Stromal cell of bone marrow (primary cell): ENCODE data around the gene EFEMP1.

Source experiments
- DNase-seq: peaks from one replicate; pipeline ENCODE4 v3.0.0-alpha.2; 2012; ENCODE audit warnings: low read depth

Gene EFEMP1, protein sequence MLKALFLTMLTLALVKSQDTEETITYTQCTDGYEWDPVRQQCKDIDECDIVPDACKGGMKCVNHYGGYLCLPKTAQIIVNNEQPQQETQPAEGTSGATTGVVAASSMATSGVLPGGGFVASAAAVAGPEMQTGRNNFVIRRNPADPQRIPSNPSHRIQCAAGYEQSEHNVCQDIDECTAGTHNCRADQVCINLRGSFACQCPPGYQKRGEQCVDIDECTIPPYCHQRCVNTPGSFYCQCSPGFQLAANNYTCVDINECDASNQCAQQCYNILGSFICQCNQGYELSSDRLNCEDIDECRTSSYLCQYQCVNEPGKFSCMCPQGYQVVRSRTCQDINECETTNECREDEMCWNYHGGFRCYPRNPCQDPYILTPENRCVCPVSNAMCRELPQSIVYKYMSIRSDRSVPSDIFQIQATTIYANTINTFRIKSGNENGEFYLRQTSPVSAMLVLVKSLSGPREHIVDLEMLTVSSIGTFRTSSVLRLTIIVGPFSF

DNA sequence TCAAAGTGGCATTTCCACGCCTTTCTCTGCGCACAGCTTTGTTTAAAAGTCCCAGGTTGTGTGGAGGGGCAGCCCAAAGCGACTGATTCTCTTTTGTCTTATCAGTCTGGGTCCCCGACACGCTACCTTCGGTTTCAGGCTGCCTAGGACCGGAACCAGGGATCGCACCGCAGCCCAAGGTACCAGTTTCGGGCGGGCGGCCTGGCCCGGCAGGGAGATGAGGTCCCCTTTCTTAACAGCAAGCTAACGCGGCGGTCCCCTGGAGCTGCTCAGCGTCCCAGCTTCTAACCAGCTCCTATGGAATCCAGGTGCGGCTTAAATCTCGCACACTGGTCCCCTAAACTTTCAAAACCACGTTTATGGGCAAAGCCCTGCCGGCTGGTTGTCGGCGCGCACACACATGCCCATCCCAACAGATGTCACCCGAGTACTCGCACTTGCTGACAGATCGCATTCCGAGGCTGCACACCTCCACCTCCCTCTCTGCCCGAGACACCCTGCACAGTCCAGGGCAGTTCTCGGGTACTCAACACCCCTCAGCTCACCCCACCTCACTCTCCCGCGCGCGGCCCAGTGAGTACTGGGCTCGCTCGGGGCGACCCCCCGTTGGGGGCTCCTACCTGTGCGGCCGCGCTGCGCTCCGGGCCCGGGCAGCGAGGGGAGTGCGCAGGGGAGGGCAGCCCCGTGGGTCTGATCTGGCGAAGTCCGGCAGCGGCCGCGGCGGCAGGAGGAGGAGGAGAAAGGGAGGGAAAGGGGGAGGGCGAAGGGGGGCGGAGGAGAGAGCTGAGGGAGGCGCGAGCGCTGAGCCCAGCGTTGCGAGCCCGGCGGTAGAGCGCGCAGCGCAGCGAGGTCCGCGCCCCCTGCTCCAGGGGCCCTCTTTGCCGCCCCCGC, at the start of gene EFEMP1:
Gene EFEMP1 (minus strand): TSS at position 692 of the 891 bp plus-strand sequence. CDS start 1,342 bp downstream, outside the sequence.
- DNase-seq = peak; percentile 53

DNA sequence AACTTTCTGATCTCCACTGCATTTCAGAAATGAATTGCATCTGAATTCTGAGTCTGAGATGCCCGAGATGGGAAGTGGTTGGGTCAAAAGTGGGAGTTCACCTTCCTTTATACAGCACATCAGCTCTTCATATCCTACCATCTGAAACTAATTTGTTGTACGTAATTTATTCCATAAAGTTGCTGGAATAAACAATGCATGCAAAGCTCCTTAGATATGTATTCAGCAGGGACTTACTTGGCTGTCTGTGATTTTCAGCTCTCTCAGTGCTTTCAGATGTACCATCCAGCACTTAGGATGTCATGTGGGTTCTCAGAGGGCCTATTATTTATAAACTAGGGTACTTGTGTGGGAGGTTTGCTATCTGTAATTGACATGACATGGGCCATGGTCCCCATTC, 46.9 kb upstream of the EFEMP1 start:
- DNase-seq = no peak

DNA sequence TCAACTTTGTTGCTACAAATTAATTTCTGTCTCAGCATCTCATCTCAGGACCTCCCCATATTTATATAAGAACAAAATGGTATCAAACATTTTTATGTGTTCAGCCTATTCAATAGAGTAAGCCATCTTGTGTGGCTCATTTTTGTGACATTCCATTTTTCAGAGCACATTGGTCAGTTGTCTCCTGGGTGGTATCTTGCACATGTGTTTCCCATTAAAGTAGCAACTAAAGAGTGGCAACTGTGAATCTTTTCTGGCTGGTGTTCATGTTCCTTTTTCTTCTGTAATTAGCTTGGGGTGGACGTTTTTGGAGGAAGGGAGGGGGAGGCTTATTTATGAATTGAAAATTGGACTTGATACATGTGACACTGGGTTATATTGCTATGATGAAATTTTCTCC, 45.4 kb upstream of the EFEMP1 start:
- no peak for DNase-seq

DNA sequence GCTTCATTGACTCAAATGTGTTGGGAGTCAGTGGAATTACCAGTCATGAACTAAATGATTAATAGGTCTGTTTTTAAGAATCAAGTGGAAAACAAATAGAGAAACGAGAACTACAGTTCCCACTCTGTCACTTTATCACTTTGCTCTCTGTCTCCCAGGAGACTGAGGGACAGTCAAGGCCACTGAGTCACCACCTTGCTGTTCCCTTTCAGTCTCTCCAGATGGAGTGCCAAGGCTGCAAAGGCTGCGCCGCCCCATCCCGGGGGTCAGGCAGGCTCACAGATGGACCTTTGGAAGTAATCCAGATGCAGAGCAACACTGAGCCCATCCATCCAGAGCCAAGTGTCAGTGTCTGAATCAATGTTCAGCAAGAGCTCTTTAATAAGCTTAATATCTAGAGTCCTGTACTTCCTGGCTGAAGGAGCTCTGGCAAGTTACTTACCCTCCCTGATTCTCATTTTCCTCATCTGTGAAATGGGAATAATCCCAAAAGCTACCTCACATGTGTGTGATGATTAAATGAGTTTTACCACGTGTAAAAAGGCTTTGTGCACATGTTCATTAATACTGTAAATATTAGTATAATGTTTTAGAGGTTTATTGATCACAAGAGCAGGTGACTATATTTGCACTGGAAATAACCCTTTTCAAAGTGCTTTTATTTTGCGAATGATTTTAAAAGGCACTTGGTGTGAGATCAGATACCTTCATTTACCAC, 43.0 kb upstream of the EFEMP1 start:
- DNase-seq = no peak

DNA sequence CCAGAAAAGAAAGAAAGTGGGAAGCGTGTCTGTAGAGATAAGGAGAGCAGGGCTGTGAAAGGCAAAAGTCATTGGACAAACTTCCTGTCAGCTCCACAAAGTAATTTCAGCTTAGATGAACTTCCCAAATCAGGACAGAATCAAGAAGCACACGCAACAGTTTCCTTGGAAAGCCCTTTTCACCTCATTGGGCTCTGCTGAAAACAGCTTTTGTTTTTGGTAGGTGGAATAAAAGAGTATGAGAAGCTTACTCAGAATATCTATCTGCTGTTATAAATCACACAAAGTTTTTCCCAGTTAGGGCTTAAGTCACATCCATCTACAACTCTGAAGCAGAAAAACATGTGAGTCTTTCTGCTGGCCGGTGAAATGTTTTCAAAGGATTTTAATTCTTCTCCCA, 42.4 kb upstream of the EFEMP1 start:
- DNase-seq = no peak

DNA sequence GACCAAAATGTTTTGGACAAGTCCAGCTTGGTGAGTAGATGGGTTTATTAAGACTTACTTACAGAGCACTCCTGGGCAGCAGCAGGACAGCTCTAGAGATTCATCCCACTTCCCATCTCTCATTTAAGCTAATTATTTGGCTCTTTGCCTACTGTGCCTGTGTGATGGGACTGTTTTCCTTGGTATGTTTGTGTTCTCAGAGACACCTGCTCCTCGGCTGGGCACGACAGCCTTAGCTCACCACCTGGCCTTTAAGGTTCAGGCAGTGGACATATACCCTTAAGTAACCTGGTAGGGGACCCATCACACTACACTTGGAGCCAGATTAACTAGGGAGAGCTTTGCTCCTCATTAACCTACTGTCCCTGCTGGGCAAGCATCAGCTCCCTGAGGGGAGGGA, 41.7 kb upstream of the EFEMP1 start:
- no peak for DNase-seq

DNA sequence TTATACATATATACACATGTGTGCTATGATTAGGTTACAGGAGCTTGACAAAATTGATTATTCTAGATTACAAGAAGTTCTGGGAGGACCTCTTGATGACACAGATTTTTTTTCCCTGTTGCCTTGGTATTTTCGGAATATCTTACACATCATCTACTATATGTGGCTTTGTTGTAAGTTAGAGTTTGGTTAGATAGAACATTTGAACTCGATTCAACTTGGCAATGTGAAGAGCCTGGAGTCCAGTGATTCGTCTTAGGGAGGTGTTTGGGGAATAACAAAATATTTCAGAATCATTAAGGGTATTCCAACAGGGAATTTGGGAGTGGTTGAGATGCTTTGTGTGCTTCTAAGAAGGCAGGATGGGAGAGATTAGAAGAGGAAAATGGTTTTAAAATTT, 39.3 kb upstream of the EFEMP1 start:
- peak; percentile 24 for DNase-seq

DNA sequence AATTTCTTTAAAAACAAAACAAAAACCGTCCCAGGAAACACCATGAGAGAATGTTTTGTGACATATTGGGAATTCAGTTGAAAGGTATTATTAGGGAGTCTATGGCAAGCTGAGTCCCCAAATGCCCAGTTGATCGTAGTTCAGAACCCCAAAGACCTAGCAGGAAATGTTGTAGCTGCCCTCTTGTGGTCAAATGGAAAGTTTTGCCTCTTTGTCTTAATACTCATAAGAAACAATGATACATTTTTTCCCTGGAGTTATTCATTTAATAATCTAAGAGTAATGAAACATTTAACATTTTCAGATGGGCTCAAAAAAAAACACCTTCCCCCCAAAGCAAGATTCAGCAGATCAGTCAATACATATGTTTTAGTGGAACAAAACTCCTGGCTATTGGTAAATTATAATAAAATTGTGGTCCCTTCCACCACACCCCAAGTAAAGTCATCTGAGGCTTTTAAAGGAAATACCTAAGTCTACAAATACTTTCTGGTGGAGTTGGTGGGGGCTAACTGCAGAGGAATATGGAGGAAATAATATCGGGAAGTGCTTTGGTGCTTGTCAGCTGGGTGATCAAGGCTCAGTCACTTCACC, 37.8 kb upstream of the EFEMP1 start:
- DNase-seq = peak; percentile 62

DNA sequence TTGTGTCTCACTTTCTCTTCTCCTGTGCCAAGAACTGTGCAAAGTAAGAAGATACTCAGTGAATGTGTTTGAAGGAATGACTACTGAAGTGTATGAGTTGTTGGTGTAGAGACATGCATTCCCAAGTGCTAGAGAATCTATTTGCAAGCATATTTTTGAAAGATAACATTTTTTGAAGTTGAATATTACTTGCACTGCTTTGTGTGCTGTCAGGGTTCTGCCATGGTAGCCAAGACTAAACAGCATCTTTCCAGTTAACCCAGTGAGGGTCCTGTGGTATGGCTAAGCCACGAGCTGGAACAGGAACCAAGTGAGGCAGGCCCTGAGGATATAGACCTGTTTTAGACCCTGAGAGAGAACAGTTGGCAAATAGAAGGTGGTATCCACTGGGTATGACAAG, 35.2 kb upstream of the EFEMP1 start:
- no peak for DNase-seq

DNA sequence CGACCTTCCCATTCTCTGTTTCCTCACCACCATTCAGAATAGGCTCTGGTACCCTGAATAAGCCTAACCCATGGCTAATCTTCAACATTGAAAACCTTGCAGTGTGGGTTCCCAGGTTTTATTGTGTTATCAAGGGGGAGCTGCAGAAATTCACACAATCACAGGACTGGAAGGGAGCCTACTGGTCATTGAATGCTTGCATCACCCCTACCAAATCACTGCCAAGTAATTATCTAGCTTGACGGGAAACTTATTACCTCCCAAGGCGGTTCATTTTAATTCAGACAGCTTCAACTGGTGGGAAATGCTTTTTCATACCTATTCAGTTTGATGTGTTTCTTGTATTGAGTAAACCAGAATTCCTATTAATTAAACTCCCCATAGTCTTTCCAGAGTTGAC, 33.6 kb upstream of the EFEMP1 start:
- no peak for DNase-seq

DNA sequence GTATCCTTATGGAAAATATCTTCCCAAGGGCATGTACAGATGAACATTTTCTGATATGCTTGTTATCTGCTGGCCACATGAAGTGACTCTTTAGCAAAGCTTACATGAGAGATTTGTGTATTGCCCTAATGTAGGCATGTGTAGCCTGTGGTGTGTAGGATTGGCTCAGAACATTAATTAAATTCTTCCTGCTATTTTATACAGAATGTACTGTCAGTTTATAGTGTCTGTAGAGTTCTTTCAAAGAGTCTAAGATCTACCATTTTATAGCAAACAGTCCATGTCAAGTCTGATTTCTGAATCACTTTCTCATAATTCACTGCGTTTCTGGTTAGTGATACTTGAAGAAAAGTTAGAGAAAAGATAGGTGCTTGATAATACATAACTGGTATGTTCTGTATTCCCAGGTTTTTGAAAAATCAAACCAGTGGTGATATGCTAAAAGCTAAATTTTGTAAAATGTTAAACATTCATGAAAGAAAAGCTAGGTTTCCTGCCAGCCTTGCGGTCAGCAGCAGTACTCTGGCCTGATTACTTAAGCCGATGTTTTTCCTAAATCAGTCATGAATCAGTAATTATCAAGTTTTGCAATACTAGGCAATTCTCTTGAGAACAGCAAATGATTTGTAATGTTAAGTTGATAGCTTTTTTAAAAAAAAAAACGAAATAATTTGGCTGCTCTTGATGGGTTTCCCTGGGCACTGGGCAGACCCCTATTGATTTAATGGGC, 30.9 kb upstream of the EFEMP1 start:
- peak; percentile 79 for DNase-seq

DNA sequence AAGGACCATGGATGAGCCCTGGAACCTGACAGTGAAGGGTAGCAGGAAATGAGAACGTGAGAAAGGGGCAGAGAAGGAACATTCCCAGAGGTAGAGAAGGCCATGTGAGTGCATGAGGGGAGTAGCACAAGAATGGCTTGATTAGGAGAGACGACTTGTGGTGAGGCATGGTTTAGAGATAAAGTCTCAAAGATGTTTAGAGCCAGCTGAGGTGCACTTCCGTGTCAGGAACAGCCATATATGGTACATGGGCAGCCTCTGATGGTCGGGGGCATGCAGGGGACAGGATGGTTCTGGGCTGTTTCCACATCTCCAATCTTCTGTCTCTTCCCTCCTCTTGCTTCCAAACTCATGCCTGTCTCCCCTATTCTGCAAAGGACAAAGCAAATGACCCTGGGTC, 28.8 kb upstream of the EFEMP1 start:
- no peak for DNase-seq

DNA sequence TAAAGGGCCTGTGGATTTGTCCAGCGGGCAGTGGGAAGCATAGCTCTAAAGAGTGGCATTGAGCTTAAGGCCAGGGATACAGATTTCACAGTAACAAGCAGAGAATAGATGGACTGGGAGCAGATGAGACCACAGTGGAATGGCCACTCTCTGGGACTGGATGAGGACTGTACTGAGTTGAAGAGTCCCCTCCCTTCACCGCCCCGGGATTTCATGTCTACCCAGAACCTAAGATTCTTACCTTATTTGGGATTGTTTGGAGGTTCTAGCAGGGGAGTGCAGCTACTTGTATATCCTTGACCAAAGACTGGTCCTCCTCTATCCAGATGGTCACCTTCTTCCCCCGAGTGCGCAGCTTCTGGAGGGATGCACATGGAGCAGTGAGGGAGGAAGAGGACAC, 28.0 kb upstream of the EFEMP1 start:
- DNase-seq = no peak

DNA sequence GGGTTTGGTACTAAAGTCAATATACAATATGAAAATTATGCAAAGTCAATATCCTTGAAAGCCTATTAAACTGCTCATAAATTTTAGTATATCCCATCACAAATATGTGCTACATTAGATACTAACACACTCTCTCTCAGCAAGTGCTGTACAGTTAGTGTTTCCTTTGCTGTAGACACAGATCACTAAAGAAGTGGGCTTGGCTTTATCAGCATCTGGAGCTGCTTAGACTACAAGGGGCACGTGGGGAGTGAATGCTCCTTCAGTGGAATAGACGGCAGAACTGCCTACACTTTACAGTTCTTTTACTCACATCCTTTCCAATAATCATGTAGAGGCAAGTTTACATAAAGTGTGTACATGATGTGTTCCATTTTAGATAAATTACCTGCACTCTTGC, 26.0 kb upstream of the EFEMP1 start:
- no peak for DNase-seq

DNA sequence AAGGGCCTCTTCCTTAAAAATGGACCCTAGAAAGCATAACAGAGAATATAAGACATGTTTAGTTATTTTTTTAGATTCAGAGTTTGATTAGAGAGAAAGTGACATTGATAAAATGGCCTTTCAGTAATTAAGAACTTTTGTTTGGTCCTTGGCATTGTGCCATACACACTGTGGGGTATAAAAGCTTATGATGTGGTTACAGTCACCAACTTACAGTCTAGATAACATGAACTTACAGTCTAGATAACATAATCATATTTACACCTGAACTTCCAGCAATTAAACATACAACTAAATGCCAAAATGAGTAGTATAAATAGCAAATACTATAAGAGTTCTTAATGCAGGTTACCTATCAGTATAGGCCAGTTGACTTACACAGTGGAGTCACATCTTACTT, 25.6 kb upstream of the EFEMP1 start:
- no peak for DNase-seq

DNA sequence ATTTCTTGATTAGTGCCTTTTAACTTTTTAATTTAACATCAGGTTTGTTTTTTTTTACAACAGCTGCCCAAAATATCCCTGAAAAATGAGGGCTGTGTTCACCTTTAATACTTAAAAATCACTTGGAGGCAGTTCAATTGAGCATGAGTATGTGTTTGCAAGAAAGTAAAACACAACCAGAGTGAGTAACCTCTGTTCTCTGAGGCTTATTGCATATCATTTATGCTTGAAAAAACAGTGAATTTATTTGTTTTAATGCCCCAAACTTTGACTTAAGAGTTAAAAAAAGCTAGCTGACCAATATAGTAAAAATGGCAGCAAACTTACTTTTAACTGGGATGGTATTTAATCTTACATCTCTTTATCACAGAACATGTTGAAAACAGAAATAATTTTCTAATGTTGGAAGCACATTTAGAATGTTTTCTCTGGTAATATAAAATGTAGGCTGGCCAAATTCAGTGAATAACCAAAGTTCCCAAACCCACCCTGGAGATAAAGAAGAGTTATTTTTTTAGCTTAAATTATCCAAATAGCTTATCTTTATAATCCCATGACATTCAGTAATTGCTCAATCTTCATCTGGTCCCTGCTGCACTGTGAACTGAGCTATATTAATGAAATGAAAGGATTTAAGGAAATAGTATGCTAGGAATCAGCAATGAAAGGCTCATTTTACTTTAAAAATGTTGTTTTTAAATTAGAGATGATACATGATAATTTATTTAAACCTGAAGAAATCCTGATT, 24.8 kb upstream of the EFEMP1 start:
- DNase-seq = no peak

DNA sequence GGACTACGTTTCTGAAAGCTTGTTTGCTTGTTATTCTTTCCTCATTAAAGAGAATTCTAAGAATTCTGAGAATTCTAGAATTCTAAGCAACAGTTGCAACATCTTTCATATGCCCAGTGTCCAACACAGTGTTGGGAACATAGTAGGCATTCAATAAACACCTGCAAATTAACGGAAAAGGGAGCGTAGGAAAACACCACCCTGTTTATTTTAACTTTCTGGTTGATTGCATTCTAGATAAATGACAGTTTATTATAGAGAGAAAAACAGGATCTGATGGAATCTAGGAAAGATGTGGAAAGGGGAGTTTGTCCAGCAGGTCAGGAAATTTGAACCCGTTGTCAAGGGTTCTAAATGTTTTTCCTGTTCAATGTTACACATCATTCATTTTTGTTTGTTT, 24.2 kb upstream of the EFEMP1 start:
- no peak for DNase-seq

DNA sequence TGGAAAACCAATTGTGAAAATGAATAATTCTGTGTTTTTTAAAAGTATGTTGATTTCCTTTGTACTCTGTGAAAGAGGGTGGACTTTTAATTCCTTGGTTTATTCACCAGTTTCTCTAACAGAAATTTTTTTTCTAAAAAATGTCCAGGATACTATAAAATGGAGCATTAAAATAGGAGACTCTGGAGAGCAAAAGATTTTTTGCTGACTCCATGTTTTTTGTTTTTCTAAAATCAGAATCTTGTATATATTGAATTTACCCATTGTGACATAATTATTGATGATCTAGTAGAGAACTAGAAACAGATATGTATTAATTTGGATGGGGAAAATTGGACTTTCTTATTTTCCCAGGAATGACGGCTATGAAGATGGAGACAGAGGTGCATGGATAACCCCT, 23.2 kb upstream of the EFEMP1 start:
- no peak for DNase-seq

DNA sequence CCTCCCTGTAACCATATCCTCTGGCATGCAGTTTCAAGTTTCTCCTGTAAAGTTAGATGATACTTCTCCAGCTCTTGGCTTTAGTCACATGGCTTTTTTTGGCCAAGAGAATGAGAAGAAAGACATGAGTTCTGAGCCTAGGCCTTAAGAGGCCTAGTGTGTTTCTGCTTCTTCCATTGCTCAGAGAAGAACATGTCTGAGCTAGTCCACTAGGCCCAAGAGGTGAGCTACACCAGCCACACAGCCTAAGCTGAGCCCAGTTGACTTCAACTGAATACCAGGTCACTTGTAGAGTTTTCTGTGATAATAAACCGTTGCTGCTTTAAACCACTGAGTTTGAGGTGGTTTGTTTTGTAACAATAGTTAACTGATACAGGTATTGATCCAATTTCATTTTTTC, 19.9 kb upstream of the EFEMP1 start:
- no peak for DNase-seq

DNA sequence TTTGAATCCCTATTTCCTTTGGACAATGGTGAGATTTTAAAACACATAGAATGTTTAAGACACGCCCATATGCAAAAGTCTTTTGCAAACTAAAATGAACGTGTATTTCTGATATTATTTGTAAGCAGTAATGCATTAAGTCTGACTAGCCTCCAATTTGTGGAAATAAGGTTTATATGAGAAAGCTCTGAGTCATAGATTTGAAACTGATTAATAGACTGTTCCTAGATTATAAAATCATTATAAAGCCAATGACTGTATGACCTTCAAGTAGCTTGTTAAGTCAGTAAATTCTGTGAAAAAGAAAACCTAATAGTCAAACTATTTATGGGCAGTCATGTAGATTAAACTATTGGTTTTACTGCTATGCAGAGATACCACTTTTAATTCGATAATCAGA, 12.8 kb upstream of the EFEMP1 start:
- no peak for DNase-seq

DNA sequence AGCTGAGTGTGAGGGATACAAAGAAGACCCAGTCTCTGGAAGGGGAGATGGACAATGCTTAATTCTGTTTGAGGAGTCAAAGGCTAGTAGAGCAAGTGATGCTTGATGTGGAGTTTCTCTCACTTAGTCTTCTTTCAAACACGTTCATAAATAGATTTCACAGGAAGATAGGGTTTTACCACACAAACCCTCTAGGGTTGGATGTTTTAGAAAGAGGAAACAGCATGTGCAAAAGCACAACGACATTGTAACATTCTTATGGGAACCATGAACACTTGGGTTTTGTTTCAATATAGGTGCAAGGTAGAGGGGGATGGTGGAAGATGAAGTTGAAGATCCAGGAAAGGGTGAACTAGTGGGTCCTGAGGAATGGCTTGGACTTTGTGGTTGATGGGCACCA, 10.8 kb upstream of the EFEMP1 start:
- DNase-seq = no peak
